Osteoblast (primary cell): ENCODE measurements around the gene CDH4. TPM values are rescaled to one million over a fixed set of nuclear protein-coding genes. Genes with fewer than 3 reads are reported as not detected.
A peak's percentile ranks its signal among the peaks of the same experiment; 100 is the strongest.

Experiments
- DNase-seq: peaks from one replicate; pipeline ENCODE4 v3.0.0; 2011; ENCODE audit warnings: low spot score, mixed read lengths; ENCODE audit not compliant: insufficient read length; ENCODE audit errors: missing footprints
- H2AFZ ChIP-seq: 2 replicates; pipeline ENCODE4 v1.6.0; 2011; ENCODE audit warnings: mild to moderate bottlenecking, low read length
- H3K27ac ChIP-seq: 2 replicates; pipeline ENCODE4 v1.5.1; 2011; ENCODE audit warnings: mild to moderate bottlenecking, low read depth, low read length, moderate library complexity
- H3K27me3 ChIP-seq: 2 replicates; pipeline ENCODE4 v1.6.0; 2012; ENCODE audit warnings: mild to moderate bottlenecking, control low read depth, inconsistent platforms, low read length, moderate library complexity; ENCODE audit not compliant: insufficient read depth
- H3K36me3 ChIP-seq: 2 replicates; pipeline ENCODE4 v1.5.1; 2011; ENCODE audit warnings: mild to moderate bottlenecking, low read length, control low read depth, moderate library complexity; ENCODE audit not compliant: insufficient read depth
- H3K4me1 ChIP-seq: 2 replicates; pipeline ENCODE4 v1.5.1; 2011; ENCODE audit warnings: mild to moderate bottlenecking, low read length, control low read depth, moderate library complexity; ENCODE audit not compliant: insufficient read depth
- H3K4me2 ChIP-seq: 2 replicates; pipeline ENCODE4 v1.6.0; 2011; ENCODE audit warnings: mild to moderate bottlenecking, low read length; ENCODE audit not compliant: insufficient read depth
- H3K4me3 ChIP-seq: fragments of 200-600 bp; sonication (generic); 3 replicates; pipeline ENCODE4 v1.5.1; 2012; ENCODE audit warnings: mild to moderate bottlenecking, low read length, inconsistent platforms; ENCODE audit not compliant: insufficient read depth
- H3K79me2 ChIP-seq: 2 replicates; pipeline ENCODE4 v1.6.0; 2012; ENCODE audit warnings: mild to moderate bottlenecking, low read length, control low read depth, inconsistent platforms; ENCODE audit not compliant: insufficient read depth
- H3K9me3 ChIP-seq: 2 replicates; pipeline ENCODE4 v1.5.1; 2011; ENCODE audit warnings: low read depth, low read length, control low read depth
- H4K20me1 ChIP-seq: 2 replicates; pipeline ENCODE4 v1.6.0; 2012; ENCODE audit warnings: mild to moderate bottlenecking, low read length, control low read depth; ENCODE audit not compliant: insufficient read depth
- CTCF ChIP-seq: IDR thresholded peaks from 2 replicates; pipeline ENCODE4 v1.5.1; 2011; ENCODE audit warnings: mild to moderate bottlenecking, low read depth, low read length, moderate library complexity; ENCODE audit errors: extremely low read depth
- total RNA-seq: library from RNA; depleted of rRNA; stranded (reverse); fragments of >200 nt; gene quantifications from 2 replicates; pipeline ENCODE4 v1.2.3, GENCODE V29; 2012

CDH4 gene
- total RNA-seq, 1 donor: 1.1 TPM

GRCh38 chr20:61949363-61949713, 697.3 kb downstream of the CDH4 start:
- Histone ChIP-seq H3K4me2 (no peak overlapping the region), H3K4me1 (no peaks in the 10 kb centered on the region)
- no peak for TF ChIP-seq CTCF

GRCh38 chr20:61949714-61950640, 697.9 kb downstream of the CDH4 start:
- Histone ChIP-seq H3K9me3 (no peaks in the 10 kb centered on the region), H3K36me3 (no peaks in the 10 kb centered on the region), H3K4me3 (no peak overlapping the region), H3K27me3 (peaks cover 3% of the 10 kb centered on the region), H3K27ac (no peak overlapping the region), H4K20me1 (no peaks in the 10 kb centered on the region), H2AFZ (no peak overlapping the region), H3K4me1 (no peaks in the 10 kb centered on the region), H3K79me2 (no peaks in the 10 kb centered on the region), H3K4me2 (no peak overlapping the region)
- peak; percentile 52 for DNase-seq
- no peak for TF ChIP-seq CTCF

More at GRCh38 chr20:61949363-61949713, 697.3 kb downstream of the CDH4 start:
- no peak overlapping the region for H3K4me3 ChIP-seq
- no peaks in the 10 kb centered on the region for H4K20me1 ChIP-seq
- no peaks in the 10 kb centered on the region for H3K9me3 ChIP-seq
- H3K27ac ChIP-seq: no peak overlapping the region
- DNase-seq: peak; percentile 69
- H2AFZ ChIP-seq: no peak overlapping the region
- no peaks in the 10 kb centered on the region for H3K27me3 ChIP-seq
- H3K79me2 ChIP-seq: no peaks in the 10 kb centered on the region
- H3K36me3 ChIP-seq: no peaks in the 10 kb centered on the region

- H3K9me3 ChIP-seq: no peaks in the 10 kb centered on the region
- no peaks in the 10 kb centered on the region for H3K36me3 ChIP-seq
- no peaks in the 10 kb centered on the region for H4K20me1 ChIP-seq
- no peak overlapping the region for H3K4me3 ChIP-seq
- no peaks in the 10 kb centered on the region for H3K79me2 ChIP-seq
- H2AFZ ChIP-seq: no peak overlapping the region
- no peaks in the 10 kb centered on the region for H3K4me1 ChIP-seq
- peaks cover 3% of the 10 kb centered on the region for H3K27me3 ChIP-seq
- TF ChIP-seq CTCF: no peak
- no peak overlapping the region for H3K27ac ChIP-seq
- no peak overlapping the region for H3K4me2 ChIP-seq
- peak; percentile 66 for DNase-seq
Measured at GRCh38 chr20:61950641-61951071, 698.6 kb downstream of the CDH4 start.
